ENCODE data around the gene CCDC169.

DNA sequence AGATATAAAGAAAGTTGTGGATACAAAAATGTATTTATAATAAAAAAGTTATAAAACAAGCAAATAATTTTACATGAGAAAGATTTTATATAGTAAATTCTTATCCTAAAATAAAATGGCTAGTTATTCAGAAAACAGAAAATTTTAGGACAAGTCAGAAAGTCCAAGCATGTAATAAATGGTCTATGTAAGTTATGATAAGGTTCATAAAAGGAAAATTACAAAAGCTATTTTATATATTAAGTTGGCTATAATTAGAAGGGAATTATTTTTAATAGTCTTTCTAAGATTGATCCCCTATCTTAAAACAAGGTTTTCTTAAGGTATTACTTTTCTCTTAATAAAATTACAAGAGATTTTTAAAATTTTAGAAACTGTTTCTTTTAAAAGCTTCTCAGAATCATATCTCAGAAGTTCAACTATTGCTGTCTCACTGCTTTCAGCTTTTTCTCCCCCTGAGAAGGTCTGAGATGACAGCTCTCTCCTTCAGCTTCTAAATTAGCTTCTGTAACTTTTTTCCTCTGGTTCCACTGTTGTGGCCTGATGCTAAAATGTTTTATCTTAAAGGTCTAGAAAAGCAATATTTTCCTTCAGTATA is 8.7 kb downstream of the CCDC169 start:
- TF ChIP-seq, protein P1, sequence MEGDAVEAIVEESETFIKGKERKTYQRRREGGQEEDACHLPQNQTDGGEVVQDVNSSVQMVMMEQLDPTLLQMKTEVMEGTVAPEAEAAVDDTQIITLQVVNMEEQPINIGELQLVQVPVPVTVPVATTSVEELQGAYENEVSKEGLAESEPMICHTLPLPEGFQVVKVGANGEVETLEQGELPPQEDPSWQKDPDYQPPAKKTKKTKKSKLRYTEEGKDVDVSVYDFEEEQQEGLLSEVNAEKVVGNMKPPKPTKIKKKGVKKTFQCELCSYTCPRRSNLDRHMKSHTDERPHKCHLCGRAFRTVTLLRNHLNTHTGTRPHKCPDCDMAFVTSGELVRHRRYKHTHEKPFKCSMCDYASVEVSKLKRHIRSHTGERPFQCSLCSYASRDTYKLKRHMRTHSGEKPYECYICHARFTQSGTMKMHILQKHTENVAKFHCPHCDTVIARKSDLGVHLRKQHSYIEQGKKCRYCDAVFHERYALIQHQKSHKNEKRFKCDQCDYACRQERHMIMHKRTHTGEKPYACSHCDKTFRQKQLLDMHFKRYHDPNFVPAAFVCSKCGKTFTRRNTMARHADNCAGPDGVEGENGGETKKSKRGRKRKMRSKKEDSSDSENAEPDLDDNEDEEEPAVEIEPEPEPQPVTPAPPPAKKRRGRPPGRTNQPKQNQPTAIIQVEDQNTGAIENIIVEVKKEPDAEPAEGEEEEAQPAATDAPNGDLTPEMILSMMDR (IDR thresholded peaks at IDR 0.05; ENCODE audit: low read length) = no peak
- TF ChIP-seq EZH2 (IDR thresholded peaks at IDR 0.05; ENCODE audit: borderline replicate concordance, low read length) = no peak

Measured in OCI-LY1 (cell line).